Thyroid gland (tissue), 4 donors: ENCODE data around the gene FOXD1. TPM values are rescaled to one million over a fixed set of nuclear protein-coding genes. Genes with fewer than 3 reads are reported as not detected.

Source experiments
- DNase-seq, 2 donors: peaks; one replicate each; pipeline ENCODE4 v3.0.0-alpha.2; 2019
- H3K27ac ChIP-seq, 3 donors: fragments of 200-600 bp; sonication (generic); 1 replicate in 2 of 3; 2 replicates in 1 of 3; pipeline ENCODE4 v1.5.1; 2016 to 2019; ENCODE audit warnings: mild to moderate bottlenecking in 1 of 3, moderate library complexity in 1 of 3
- H3K27me3 ChIP-seq: fragments of 200-600 bp; sonication (generic); one replicate; pipeline ENCODE4 v1.5.1; 2019
- H3K36me3 ChIP-seq, 2 donors: fragments of 200-600 bp; sonication (generic); one replicate each; pipeline ENCODE4 v1.5.1; 2016 to 2019
- H3K4me1 ChIP-seq, 2 donors: fragments of 200-600 bp; sonication (generic); one replicate each; pipeline ENCODE4 v1.5.1; 2017 to 2019
- H3K4me3 ChIP-seq, 3 donors: fragments of 200-600 bp; sonication (generic); replicated peaks in 1 of 3; 1 replicate in 2 of 3; 2 replicates in 1 of 3; pipeline ENCODE4 v1.5.1; 2016; ENCODE audit warnings: mild to moderate bottlenecking in 1 of 3
- H3K9me3 ChIP-seq: fragments of 200-600 bp; sonication (generic); one replicate; pipeline ENCODE4 v1.5.1; 2017
- CTCF ChIP-seq, 6 experiments: fragments of 200-600 bp in 3 of 6; fragments of 450-650 bp in 3 of 6; sonication (generic) in 3 of 6; IDR thresholded peaks; one replicate each; pipeline ENCODE4 v1.5.1; 2016 to 2019; ENCODE audit warnings: antibody characterized with exemption in 6 of 6, mild to moderate bottlenecking in 2 of 6, inconsistent platforms in 1 of 6, moderate library complexity in 1 of 6
- POLR2A ChIP-seq, 2 donors: fragments of 450-650 bp; IDR thresholded peaks; one replicate each; pipeline ENCODE4 v1.6.1; 2017; ENCODE audit warnings: antibody characterized with exemption in 2 of 2, mild to moderate bottlenecking in 2 of 2, moderate library complexity in 1 of 2
- WGBS, 2 donors: methylation state at CpG; one replicate each; pipeline ENCODE4 v1.1.5; 2017; 5-methylcytosine and 5-hydroxymethylcytosine counted together
- intact Hi-C: fragments of 100-400 bp; cut with DNase I; formaldehyde crosslinking; loops from one replicate; pipeline ENCODE4 v1.15.1; 2023
- total RNA-seq, 4 donors: library from RNA; depleted of rRNA; stranded (reverse); fragments of >200 nt; gene quantifications; one replicate each; pipeline ENCODE4 v1.2.3, GENCODE V29; 2016

FOXD1 gene
- total RNA-seq, 4 donors from 2014 or later = 0.38 to 1.6 (median 1.2) TPM; not detected in 1

- Histone ChIP-seq H3K27ac (no peak overlapping the region), H3K4me3 (no peak overlapping the region), H3K9me3 (no peaks in the 10 kb centered on the region), H3K27me3 (peaks cover 34% of the 10 kb centered on the region), H3K4me1 (peaks cover 5 to 12% of the 10 kb centered on the region in 2 donors), H3K36me3 (no peaks in the 10 kb centered on the region)
- 28 to 44% methylated on average over 3 of the region's 3 CpGs for WGBS, 2 donors
- intact Hi-C loops = no loop called here
- DNase-seq = no peak
- no peak for TF ChIP-seq CTCF (IDR thresholded peaks at IDR 0.05)
- TF ChIP-seq POLR2A (IDR thresholded peaks at IDR 0.05) = no peak
Measured at GRCh38 chr5:73420666-73421065, 27.9 kb downstream of the FOXD1 start.

GRCh38 chr5:73419465-73420390, 28.8 kb downstream of the FOXD1 start:
- 5 to 6% methylated on average over 45 to 50 of the region's 79 CpGs for WGBS, 2 donors

GRCh38 chr5:73419117-73419464, 29.5 kb downstream of the FOXD1 start:
- Histone ChIP-seq H3K4me1 (peaks cover 5 to 12% of the 10 kb centered on the region in 2 donors), H3K27ac (no peak overlapping the region), H3K27me3 (peaks cover 37% of the 10 kb centered on the region), H3K4me3 (no peak overlapping the region), H3K9me3 (no peaks in the 10 kb centered on the region), H3K36me3 (no peaks in the 10 kb centered on the region)
- intact Hi-C loops = no loop called here
- TF ChIP-seq POLR2A (IDR thresholded peaks at IDR 0.05) (no peak), CTCF (IDR thresholded peaks at IDR 0.05) (no peak)
- 10 to 11% methylated on average over 6 of the region's 6 CpGs for WGBS, 2 donors
- no peak for DNase-seq

More at GRCh38 chr5:73419465-73420390, 28.8 kb downstream of the FOXD1 start:
- DNase-seq = no peak
- TF ChIP-seq CTCF (IDR thresholded peaks at IDR 0.05) (no peak), POLR2A (IDR thresholded peaks at IDR 0.05) (no peak)
- peaks cover 5 to 12% of the 10 kb centered on the region in 2 donors for H3K4me1 ChIP-seq
- no peaks in the 10 kb centered on the region for H3K9me3 ChIP-seq
- H3K4me3 ChIP-seq = no peak overlapping the region
- intact Hi-C loops = no loop called here
- no peak overlapping the region for H3K27ac ChIP-seq
- H3K27me3 ChIP-seq = peaks cover 35% of the 10 kb centered on the region
- no peaks in the 10 kb centered on the region for H3K36me3 ChIP-seq

- intact Hi-C loops = no loop called here
- WGBS, 2 donors = 40 to 66% methylated on average over 5 to 6 of the region's 6 CpGs
- Histone ChIP-seq H3K4me1 (peaks cover 5 to 12% of the 10 kb centered on the region in 2 donors), H3K9me3 (no peaks in the 10 kb centered on the region), H3K27ac (no peak overlapping the region), H3K36me3 (no peaks in the 10 kb centered on the region), H3K4me3 (no peak overlapping the region), H3K27me3 (peaks cover 37% of the 10 kb centered on the region)
- TF ChIP-seq CTCF (IDR thresholded peaks at IDR 0.05) (no peak), POLR2A (IDR thresholded peaks at IDR 0.05) (no peak)
- no peak for DNase-seq
Measured at GRCh38 chr5:73418244-73418691, 30.3 kb downstream of the FOXD1 start.
